ENCODE data around the gene BTBD2.

Gene BTBD2

GRCh38 chr19:2050991-2051772 lies 35.7 kb upstream of the BTBD2 start, which contains the start of gene MKNK2:
Gene MKNK2, minus strand, starts transcription at chr19:2051244. Its CDS starts 393 bp downstream, at chr19:2050851.
- DNase-seq (ENCODE audit: low read depth in 2 of 2), result peak; percentile 94 to 96

DNA sequence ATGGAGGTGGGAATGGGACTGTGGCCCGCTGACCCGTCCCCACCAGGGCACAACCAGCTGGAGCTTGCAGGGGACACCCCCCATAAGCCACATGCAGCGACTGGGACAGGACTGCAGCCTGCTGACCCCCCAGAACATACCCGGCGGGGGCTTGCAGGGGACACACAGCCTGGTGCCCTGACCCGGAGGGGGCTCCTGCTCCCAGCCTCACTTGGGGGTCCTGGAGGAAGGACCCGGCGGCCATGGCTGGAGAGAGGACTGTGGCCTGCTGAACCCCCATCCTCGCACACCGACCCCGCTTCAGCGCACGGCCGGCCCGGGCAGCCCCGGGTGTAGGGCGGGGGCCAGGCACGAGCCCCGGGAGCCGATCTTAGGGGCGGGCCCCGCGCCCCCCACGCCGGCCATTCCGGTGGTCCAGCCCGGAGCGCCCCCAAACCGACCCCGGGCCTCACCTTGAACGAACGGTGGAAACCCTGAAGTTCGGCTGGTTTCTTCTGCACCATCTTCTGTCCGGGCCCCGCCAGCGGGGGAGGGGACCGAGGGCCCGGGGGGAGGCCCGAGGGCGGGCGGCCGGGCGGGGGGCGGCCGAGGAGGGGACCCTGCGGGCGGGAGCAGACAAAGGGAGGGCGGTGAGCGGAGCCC lies 35.0 kb upstream of the BTBD2 start:
- no peak for DNase-seq (ENCODE audit: low read depth in 2 of 2)

GRCh38 chr19:2049741-2050348 lies 34.3 kb upstream of the BTBD2 start:
- DNase-seq (ENCODE audit: low read depth in 2 of 2), result peak in 1 of 2 donors; percentile 32

- DNase-seq (ENCODE audit: low read depth in 2 of 2), result no peak
Measured at GRCh38 chr19:2048959-2049740, 33.6 kb upstream of the BTBD2 start.

DNA sequence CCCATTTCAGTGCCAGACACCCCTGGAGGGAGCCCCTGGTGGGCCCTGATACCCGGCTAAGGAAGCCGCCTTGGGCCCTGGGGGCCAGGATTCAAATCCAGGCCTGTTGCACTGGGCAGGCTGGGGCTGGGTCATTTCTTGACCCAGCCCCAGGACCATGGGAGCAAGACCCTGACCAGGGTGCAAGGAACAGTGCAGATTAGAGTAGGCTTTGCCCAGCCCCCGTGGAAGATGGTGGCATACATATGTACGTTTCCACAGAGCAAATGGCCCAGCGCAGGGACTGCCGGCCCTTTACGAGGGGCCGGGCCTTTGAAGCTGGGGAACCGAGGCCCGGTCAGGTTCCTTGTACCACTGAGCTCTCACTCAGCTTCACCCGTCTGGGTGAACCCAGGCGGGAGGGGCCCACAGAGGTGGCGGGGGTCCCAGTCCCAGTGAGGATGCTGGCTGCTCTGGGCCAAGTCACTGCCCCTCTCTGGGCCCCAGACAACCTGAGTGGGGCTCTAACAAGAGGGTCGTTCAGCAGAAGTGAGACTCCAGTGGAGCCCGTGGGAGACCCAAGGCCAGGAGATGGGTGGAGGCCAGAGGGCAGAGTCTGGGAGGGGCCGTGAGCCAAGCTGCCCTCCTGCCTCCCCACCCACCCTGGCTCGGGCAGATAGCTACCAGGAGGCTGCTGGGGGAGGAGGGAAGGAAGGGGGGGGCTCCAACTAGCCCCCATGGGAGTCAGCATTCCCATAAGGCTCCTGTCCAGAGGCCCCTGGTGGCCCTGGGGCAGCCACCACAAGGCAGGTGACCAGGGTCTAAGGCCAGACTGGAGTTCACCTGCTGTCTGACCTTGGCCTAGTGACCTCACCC lies 32.8 kb upstream of the BTBD2 start:
- DNase-seq (ENCODE audit: low read depth in 2 of 2), result no peak

DNA sequence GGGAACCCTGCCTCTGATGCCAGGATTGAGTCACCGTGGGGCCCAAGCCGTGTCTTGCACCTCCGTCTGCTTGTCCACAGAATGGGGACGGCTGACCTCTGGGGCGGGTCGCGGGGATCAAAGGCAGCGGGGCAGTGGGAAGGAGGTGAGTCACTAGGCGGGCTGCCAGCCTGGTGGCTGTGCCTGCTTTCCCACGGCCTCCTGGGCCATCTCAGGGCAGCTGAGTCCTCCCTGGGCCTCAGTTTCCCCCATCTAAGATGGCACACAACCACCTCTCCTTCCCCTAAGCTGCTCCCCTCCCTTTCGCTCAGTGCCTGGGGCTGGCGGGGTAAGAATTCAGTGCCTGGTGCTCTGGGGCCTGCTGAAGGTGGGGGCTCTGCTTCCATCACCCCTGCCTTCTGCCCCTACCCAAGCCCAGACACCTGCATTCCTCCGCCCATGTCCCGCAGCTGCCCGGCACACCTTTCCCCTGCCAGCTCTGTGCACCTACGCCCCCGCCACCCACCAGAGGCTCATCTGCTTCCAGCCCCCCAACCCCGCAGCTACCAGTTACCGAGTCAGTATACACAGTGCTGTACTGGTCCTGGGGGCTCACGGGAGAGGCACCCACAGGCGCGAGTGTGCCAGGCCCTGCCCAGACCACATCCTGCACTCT lies 32.1 kb upstream of the BTBD2 start:
- no peak for DNase-seq (ENCODE audit: low read depth in 2 of 2)

DNA sequence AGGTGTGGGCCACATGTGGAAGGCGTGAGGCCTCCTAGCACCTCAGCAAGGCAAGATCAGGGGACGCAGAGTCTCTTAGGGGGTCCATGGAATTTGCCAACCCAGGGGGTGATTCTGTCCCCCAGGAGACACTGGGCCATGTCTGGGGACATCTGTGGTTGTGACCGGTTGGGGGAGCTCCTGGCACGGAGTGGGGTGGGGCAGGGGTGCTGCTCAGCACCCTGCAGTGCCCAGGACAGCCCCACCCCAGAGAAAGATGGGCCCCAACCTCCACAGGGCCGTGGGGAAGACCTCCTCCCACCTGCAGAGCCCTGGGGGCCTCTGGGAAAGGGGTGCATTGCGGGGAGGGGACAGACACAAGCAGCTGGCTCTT lies 31.5 kb upstream of the BTBD2 start:
- no peak for DNase-seq (ENCODE audit: low read depth in 2 of 2)

DNA sequence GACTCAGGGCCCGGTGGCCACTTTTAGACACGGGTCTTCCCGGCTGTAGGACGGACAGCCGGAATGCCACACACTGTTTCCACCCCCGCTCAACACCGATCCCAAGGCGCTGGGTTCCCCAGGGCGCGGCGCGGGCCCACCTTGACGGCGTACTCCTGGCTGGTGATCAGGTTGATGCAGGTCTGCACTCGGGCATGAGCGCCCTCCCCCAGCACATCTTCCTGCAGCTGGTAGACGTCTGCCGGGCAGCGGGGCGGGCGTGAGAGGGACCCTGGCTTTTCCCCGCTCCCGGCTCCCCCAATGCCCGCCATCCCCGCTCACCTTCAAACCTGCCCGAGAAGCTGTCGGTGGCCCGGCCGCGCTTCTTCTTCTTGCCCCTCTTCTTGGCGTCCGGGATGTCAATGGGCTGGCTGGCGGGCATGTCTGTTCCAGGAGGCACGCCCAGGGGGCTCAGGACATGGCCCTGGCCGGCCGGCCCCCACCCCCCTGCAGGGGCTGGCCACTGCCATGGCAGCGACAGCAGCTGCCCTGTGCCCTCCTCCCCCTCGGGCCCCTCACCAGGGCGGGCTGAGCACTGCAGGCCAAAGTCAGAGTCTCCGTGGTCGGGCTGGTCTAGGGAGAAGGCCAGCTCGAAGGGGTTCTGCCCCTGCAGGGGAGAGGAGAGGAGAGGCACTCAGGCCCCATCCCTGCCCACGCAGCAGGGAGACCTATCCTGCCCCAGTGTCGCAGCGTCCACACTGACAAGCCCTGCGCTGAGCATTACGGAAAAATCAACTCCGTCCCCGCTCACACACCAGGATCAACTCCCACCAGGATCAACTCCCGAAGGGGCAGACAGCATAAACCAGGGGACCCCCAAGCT lies 30.8 kb upstream of the BTBD2 start:
- DNase-seq (ENCODE audit: low read depth in 2 of 2), result no peak

DNA sequence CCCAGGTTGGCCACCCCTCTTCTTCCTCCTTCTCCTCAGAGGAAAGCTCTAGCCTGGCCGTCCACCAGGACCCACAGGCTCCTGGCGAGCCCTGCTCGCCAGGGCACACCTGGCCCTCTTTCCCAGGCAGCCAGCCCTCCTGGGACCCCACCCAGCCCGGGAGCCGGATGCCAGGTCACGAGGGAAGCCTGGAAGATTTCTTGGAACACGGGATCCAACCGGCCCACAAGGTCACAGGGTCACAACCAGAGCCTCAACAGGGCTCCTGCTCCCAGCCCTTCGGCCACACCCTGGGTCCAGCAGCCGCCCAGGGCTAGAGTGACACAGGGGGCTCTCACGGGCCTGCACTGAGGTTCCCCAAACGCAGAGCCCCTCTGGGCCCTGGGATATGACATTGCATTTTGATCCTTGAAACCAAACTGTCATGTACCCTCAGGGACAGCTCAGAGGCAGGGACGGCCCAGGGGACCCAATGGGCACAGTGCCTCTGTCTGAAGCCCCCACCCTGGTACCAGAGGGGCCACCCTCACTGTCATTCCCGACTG lies 30.1 kb upstream of the BTBD2 start:
- DNase-seq (ENCODE audit: low read depth in 2 of 2), result no peak

GRCh38 chr19:2044709-2045500 lies 29.4 kb upstream of the BTBD2 start:
- DNase-seq (ENCODE audit: low read depth in 2 of 2), result no peak

GRCh38 chr19:2043961-2044708 lies 28.6 kb upstream of the BTBD2 start:
- DNase-seq (ENCODE audit: low read depth in 2 of 2), result no peak

DNA sequence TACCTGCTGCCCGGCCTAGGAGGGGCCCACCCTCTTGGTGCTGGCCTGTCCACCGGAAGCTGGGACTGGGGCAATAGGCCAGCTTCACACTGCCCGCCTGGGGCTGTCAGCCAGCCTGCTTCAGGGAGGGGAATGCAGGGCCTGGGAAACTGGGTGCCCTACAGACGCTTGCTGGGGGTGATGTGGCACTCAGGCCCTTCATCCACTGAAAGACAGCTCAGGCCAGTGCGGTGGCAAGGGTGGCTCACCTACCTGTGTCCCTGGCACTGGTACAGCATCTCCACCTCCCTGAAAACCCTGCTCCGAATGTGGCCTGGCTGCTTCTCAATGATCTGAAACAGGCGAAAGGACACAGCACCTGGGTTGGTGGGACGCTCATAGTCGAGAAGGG lies 27.7 kb upstream of the BTBD2 start:
- no peak for DNase-seq (ENCODE audit: low read depth in 2 of 2)

DNA sequence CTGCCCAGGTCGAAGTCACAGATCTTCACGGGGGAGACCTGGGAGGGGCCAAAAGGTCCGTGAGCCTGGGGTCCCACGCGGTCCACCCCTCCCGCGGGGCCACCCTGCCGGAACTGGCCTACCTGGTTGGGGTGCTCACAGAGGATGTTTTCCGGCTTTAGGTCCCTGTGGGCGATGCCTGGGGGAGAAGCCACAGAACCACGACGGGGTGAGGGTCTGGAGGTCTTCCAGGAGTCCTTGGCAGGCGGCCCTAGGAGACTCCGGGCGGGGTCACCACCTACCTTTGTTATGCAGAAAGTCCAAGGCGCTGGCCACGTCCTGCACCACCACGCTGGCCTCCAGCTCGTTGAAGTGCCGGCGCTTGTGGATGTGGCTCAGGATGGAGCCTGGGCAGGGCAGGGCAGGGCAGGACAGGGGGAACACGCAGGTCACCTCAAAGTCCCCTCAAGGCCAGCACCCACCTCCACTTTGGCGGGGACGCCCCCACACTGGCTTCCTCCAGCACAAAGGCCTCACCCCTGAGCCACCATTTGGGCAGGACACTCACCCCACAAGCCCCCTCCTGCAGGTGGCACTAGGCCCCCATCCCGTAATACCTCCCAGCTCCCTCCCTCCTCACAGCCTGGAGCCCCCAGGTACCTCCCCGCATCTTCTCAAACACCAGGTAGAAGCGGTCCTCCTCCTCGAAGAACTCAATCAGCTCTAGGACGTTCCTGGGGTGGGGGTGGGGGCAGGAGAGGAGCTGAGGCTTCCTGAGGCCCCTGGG lies 27.2 kb upstream of the BTBD2 start:
- no peak for DNase-seq (ENCODE audit: low read depth in 2 of 2)

DNA sequence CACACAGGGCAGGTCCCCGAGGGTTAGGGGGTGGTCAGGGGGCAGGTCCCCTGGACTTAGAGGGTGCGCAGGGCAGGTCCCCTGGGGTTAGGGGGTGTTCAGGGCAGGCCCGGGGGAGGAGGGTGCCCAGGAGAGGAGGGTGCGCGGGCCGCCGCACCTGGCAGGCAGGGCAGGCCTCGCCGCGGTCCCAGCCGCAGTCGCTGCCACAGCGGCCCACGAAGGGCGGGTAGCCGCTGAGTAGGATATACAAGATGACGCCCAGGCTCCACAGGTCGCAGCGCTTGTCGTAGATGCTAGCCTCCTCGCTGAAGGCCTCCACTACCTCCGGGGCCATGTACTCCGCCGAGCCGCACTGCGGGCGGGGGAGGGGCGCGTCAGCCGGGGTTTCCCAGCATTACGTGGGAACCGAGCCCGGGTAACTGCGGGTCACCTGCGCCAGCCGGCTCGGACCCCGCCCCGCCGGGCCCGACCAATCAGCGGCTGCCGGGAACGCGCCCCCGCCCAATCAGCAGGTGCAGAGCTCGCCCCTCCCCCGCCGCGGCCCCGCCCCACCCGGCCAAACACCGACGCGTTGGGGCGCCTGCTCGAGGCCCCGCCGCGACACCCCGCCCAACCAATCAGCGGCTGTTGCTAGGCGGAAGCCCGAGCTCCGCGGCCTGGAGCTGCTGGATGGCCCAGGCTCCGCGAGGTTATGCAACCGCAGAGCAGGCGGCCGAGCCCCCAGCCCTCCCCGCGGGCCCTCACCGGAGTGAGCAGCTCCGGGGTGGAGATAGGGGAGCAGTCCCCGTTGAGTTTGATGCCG lies 26.4 kb upstream of the BTBD2 start:
- DNase-seq (ENCODE audit: low read depth in 2 of 2), result peak; percentile 99

GRCh38 chr19:2041433-2041682 lies 25.8 kb upstream of the BTBD2 start:
- DNase-seq (ENCODE audit: low read depth in 2 of 2), result no peak

GRCh38 chr19:2040647-2041432 lies 25.3 kb upstream of the BTBD2 start:
- DNase-seq (ENCODE audit: low read depth in 2 of 2), result no peak

Measured in stimulated activated CD8-positive, alpha-beta memory T cell treated with anti-CD3 and anti-CD28 coated beads, Interleukin-7, amount 100 ng/mL, for 1 hour (primary cell).